Measurements from ENCODE around the gene C1D.

DNA sequence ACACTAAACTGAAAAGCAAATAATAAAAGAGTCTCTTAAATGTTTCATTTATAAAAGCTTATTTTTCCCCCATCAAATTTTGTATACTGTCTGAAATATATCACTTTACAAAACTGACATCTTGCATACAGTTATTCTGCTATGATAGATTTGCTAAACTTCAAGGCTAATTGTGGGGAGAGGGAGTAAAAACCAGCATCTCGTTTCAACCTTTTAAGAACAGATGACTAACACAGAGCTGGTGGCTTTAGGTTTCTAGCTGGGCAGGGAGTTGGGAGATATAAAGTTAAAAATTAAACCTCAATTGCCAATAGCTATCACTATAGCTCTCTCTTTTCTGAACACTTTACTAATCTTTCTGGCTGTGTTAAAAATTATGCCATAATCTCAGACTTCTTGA is 23.5 kb downstream of the C1D start:
- TF ChIP-seq, protein P1, sequence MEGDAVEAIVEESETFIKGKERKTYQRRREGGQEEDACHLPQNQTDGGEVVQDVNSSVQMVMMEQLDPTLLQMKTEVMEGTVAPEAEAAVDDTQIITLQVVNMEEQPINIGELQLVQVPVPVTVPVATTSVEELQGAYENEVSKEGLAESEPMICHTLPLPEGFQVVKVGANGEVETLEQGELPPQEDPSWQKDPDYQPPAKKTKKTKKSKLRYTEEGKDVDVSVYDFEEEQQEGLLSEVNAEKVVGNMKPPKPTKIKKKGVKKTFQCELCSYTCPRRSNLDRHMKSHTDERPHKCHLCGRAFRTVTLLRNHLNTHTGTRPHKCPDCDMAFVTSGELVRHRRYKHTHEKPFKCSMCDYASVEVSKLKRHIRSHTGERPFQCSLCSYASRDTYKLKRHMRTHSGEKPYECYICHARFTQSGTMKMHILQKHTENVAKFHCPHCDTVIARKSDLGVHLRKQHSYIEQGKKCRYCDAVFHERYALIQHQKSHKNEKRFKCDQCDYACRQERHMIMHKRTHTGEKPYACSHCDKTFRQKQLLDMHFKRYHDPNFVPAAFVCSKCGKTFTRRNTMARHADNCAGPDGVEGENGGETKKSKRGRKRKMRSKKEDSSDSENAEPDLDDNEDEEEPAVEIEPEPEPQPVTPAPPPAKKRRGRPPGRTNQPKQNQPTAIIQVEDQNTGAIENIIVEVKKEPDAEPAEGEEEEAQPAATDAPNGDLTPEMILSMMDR (IDR thresholded peaks at IDR 0.05), result no peak
- no peak for TF ChIP-seq EZH2phosphoT487 (IDR thresholded peaks at IDR 0.05)

Measured in neural progenitor cell (in vitro differentiated cells).